WTC11 (cell line): ENCODE data around the gene POU3F2. TPM values are rescaled to one million over a fixed set of nuclear protein-coding genes. Genes with fewer than 3 reads are reported as not detected.

Source experiments
- ATAC-seq: fragments of 200-7000 bp; cut with Tn5 transposase; 2 replicates; pipeline ENCODE4 v1.10.0; 2021; ENCODE audit warnings: mild to moderate bottlenecking, moderate library complexity
- CTCF ChIA-PET: fragments of 300-600 bp; sonication (Branson Sonifier 250); formaldehyde crosslinking; loops from one replicate; lab custom pipeline; 2021; ENCODE audit warnings: antibody characterized with exemption; lab: Charles Lee
- POLR2A ChIA-PET: fragments of 350-600 bp; sonication (Branson Sonifier 250); formaldehyde crosslinking; loops from one replicate; lab custom pipeline; 2021; ENCODE audit warnings: antibody characterized with exemption; lab: Charles Lee
- DNase-seq: peaks from one replicate; pipeline ENCODE4 v3.0.0; 2021; ENCODE audit warnings: low spot score
- H3K27ac Mint-ChIP-seq: 2 replicates; pipeline ENCODE4 v1.8.0; 2021; ENCODE audit warnings: mixed read lengths
- H3K27me3 Mint-ChIP-seq: 2 replicates; pipeline ENCODE4 v1.8.0; 2021; ENCODE audit warnings: low read depth, mild to moderate bottlenecking, moderate library complexity, mixed read lengths
- H3K36me3 Mint-ChIP-seq: 2 replicates; pipeline ENCODE4 v1.8.0; 2021; ENCODE audit warnings: mixed read lengths
- H3K4me1 Mint-ChIP-seq: 2 replicates; pipeline ENCODE4 v1.8.0; 2022; ENCODE audit warnings: mixed read lengths
- H3K4me3 Mint-ChIP-seq: 2 replicates; pipeline ENCODE4 v1.8.0; 2021; ENCODE audit warnings: mild to moderate bottlenecking, moderate library complexity, mixed read lengths
- H3K9me3 Mint-ChIP-seq: 2 replicates; pipeline ENCODE4 v1.8.0; 2021; ENCODE audit warnings: mixed read lengths
- ARID4B ChIP-seq: sonication (generic); formaldehyde crosslinking; IDR thresholded peaks from 2 replicates; pipeline ENCODE4 v1.8.0; 2023; ENCODE audit warnings: missing genetic modification reagents, mild to moderate bottlenecking, borderline replicate concordance
- FOXP4 ChIP-seq: sonication (generic); formaldehyde crosslinking; IDR thresholded peaks from 2 replicates; pipeline ENCODE4 v1.8.0; 2022; ENCODE audit warnings: mild to moderate bottlenecking, missing genetic modification reagents
- GRHL2 ChIP-seq: fragments of 250-450 bp; sonication (Bioruptor Pico); IDR thresholded peaks from 2 replicates; pipeline ENCODE4 v1.8.0; 2022; ENCODE audit warnings: mild to moderate bottlenecking, moderate library complexity; ENCODE audit not compliant: insufficient replicate concordance, severe bottlenecking
- HMGA2 ChIP-seq: fragments of 250-450 bp; sonication (Bioruptor Pico); IDR thresholded peaks from 2 replicates; pipeline ENCODE4 v1.4.0; 2021; ENCODE audit warnings: mild to moderate bottlenecking, moderate library complexity
- IRF1 ChIP-seq: sonication (generic); formaldehyde crosslinking; IDR thresholded peaks from 2 replicates; pipeline ENCODE4 v1.8.0; 2023; ENCODE audit warnings: missing genetic modification reagents
- IRF2 ChIP-seq: sonication (generic); formaldehyde crosslinking; IDR thresholded peaks from 2 replicates; pipeline ENCODE4 v1.8.0; 2022; ENCODE audit warnings: low read depth, missing genetic modification reagents, borderline replicate concordance
- SP1 ChIP-seq: sonication (generic); formaldehyde crosslinking; conservative IDR thresholded peaks from 2 replicates; pipeline ENCODE4 v1.8.1; 2022; ENCODE audit warnings: missing genetic modification reagents
- ZNF396 ChIP-seq: fragments of 250-450 bp; sonication (Bioruptor Pico); IDR thresholded peaks from 2 replicates; pipeline ENCODE4 v1.8.0; 2021; ENCODE audit warnings: mild to moderate bottlenecking, moderate library complexity, borderline replicate concordance
- ZNF423 ChIP-seq: fragments of 250-450 bp; sonication (Bioruptor Pico); IDR thresholded peaks from 2 replicates; pipeline ENCODE4 v2.1.2; 2022; ENCODE audit warnings: mild to moderate bottlenecking, moderate library complexity
- ZNF671 ChIP-seq: fragments of 250-450 bp; sonication (Bioruptor Pico); IDR thresholded peaks from 2 replicates; pipeline ENCODE4 v1.8.0; 2021; ENCODE audit warnings: mild to moderate bottlenecking
- total RNA-seq: library from RNA; stranded (reverse); gene quantifications from 3 replicates; pipeline ENCODE4 v1.2.3, GENCODE V29; 2021
- TF ChIP-seq, protein P1 (sequence below): sonication (generic); formaldehyde crosslinking; IDR thresholded peaks from 2 replicates; pipeline ENCODE4 v1.8.0; 2022; ENCODE audit warnings: missing genetic modification reagents

POU3F2 gene
- total RNA-seq, 1 experiment from 2014 or later = 0.07 TPM

- ATAC-seq (peak; percentile 29), DNase-seq (peak; percentile 69)
- H3K4me3 Mint-ChIP-seq = peak overlapping the region; percentile 88
- CTCF ChIA-PET = no interaction called here
- TF ChIP-seq ZNF396 (CRISPR knock-in tag) = no peak
- TF ChIP-seq, protein P1, sequence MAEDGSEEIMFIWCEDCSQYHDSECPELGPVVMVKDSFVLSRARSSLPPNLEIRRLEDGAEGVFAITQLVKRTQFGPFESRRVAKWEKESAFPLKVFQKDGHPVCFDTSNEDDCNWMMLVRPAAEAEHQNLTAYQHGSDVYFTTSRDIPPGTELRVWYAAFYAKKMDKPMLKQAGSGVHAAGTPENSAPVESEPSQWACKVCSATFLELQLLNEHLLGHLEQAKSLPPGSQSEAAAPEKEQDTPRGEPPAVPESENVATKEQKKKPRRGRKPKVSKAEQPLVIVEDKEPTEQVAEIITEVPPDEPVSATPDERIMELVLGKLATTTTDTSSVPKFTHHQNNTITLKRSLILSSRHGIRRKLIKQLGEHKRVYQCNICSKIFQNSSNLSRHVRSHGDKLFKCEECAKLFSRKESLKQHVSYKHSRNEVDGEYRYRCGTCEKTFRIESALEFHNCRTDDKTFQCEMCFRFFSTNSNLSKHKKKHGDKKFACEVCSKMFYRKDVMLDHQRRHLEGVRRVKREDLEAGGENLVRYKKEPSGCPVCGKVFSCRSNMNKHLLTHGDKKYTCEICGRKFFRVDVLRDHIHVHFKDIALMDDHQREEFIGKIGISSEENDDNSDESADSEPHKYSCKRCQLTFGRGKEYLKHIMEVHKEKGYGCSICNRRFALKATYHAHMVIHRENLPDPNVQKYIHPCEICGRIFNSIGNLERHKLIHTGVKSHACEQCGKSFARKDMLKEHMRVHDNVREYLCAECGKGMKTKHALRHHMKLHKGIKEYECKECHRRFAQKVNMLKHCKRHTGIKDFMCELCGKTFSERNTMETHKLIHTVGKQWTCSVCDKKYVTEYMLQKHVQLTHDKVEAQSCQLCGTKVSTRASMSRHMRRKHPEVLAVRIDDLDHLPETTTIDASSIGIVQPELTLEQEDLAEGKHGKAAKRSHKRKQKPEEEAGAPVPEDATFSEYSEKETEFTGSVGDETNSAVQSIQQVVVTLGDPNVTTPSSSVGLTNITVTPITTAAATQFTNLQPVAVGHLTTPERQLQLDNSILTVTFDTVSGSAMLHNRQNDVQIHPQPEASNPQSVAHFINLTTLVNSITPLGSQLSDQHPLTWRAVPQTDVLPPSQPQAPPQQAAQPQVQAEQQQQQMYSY (CRISPR knock-in tag) = peak; percentile 45; the same call in 1 of the 2 replicates
- TF ChIP-seq, all 79 proteins: peak for 1
- Mint-ChIP-seq H3K4me1 (peaks cover 43% of the 10 kb centered on the region), H3K9me3 (no peaks in the 10 kb centered on the region), H3K27ac (no peak overlapping the region), H3K36me3 (no peaks in the 10 kb centered on the region), H3K27me3 (peaks cover 93% of the 10 kb centered on the region)
- POLR2A ChIA-PET = interaction anchor here (1.1 kb wide), 1 partner anchor 18 kb away, joined by 3 read pairs; no protein-coding TSS in a partner anchor
These were observed 10.0 kb upstream of the POU3F2 start for GRCh38 chr6:98824162-98824901.

GRCh38 chr6:98824902-98825599, 9.3 kb upstream of the POU3F2 start:
- ATAC-seq = peak; percentile 29
- H3K27me3 Mint-ChIP-seq = peaks cover 93% of the 10 kb centered on the region
- H3K4me3 Mint-ChIP-seq = peak overlapping the region; percentile 88
- H3K4me1 Mint-ChIP-seq = peaks cover 46% of the 10 kb centered on the region
- no peak overlapping the region for H3K27ac Mint-ChIP-seq
- H3K9me3 Mint-ChIP-seq = no peaks in the 10 kb centered on the region
- no peaks in the 10 kb centered on the region for H3K36me3 Mint-ChIP-seq
- peak; percentile 24 for DNase-seq
- TF ChIP-seq ZNF423 (no peak), SP1 (CRISPR knock-in tag) (0 out of 2 replicates have a peak, but pooled peaks have one; percentile 28), GRHL2 (no peak), IRF2 (CRISPR knock-in tag) (no peak), HMGA2 (no peak), ZNF671 (CRISPR knock-in tag) (no peak), IRF1 (CRISPR knock-in tag) (no peak), ARID4B (CRISPR knock-in tag) (no peak), FOXP4 (CRISPR knock-in tag) (no peak)
- ChIA-PET CTCF (interaction anchor here (0.8 kb wide), 1 partner anchor 1119 kb away, joined by 3 read pairs; no protein-coding TSS in a partner anchor), POLR2A (no interaction called here)
